ENCODE measurements around the gene FBXL13. TPM values are rescaled to one million over a fixed set of nuclear protein-coding genes. Genes with fewer than 3 reads are reported as not detected.

The FBXL13 gene
- total and polyA plus RNA-seq, 2 experiments from 2014 or later: 2.1 to 2.2 TPM

GRCh38 chr7:102833343-102833742 lies 241.3 kb downstream of the FBXL13 start:
- no peak for DNase-seq (ENCODE audit: low read depth in 1 of 2, low spot score in 1 of 2)
- Histone ChIP-seq H3K36me3 (no peaks in the 10 kb centered on the region), H3K9me3 (ENCODE audit: low read depth) (no peaks in the 10 kb centered on the region), H3K4me1 (ENCODE audit: low read depth) (no peaks in the 10 kb centered on the region), H3K27me3 (no peaks in the 10 kb centered on the region), H3K27ac (no peak overlapping the region), H3K4me3 (no peak overlapping the region)
- TF ChIP-seq, protein P1, sequence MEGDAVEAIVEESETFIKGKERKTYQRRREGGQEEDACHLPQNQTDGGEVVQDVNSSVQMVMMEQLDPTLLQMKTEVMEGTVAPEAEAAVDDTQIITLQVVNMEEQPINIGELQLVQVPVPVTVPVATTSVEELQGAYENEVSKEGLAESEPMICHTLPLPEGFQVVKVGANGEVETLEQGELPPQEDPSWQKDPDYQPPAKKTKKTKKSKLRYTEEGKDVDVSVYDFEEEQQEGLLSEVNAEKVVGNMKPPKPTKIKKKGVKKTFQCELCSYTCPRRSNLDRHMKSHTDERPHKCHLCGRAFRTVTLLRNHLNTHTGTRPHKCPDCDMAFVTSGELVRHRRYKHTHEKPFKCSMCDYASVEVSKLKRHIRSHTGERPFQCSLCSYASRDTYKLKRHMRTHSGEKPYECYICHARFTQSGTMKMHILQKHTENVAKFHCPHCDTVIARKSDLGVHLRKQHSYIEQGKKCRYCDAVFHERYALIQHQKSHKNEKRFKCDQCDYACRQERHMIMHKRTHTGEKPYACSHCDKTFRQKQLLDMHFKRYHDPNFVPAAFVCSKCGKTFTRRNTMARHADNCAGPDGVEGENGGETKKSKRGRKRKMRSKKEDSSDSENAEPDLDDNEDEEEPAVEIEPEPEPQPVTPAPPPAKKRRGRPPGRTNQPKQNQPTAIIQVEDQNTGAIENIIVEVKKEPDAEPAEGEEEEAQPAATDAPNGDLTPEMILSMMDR (IDR thresholded peaks at IDR 0.05; ENCODE audit: low read depth, low read length): no peak

- H3K4me3 ChIP-seq: no peak overlapping the region
- H3K27ac ChIP-seq: no peak overlapping the region
- H3K4me1 ChIP-seq (ENCODE audit: low read depth): no peaks in the 10 kb centered on the region
These were observed 241.9 kb downstream of the FBXL13 start for GRCh38 chr7:102832674-102833073.

GRCh38 chr7:102830197-102830596 lies 244.4 kb downstream of the FBXL13 start:
- no peak for DNase-seq (ENCODE audit: low read depth in 1 of 2, low spot score in 1 of 2)
- Histone ChIP-seq H3K4me1 (ENCODE audit: low read depth) (no peaks in the 10 kb centered on the region), H3K4me3 (no peak overlapping the region), H3K27ac (no peak overlapping the region), H3K36me3 (no peaks in the 10 kb centered on the region), H3K27me3 (no peaks in the 10 kb centered on the region), H3K9me3 (ENCODE audit: low read depth) (no peaks in the 10 kb centered on the region)
- TF ChIP-seq, protein P1 (IDR thresholded peaks at IDR 0.05; ENCODE audit: low read depth, low read length): no peak

More at GRCh38 chr7:102832674-102833073, 241.9 kb downstream of the FBXL13 start:
- no peak for DNase-seq (ENCODE audit: low read depth in 1 of 2, low spot score in 1 of 2)
- Histone ChIP-seq H3K9me3 (ENCODE audit: low read depth) (no peaks in the 10 kb centered on the region), H3K36me3 (no peaks in the 10 kb centered on the region), H3K27me3 (no peaks in the 10 kb centered on the region)
- TF ChIP-seq, protein P1 (IDR thresholded peaks at IDR 0.05; ENCODE audit: low read depth, low read length): no peak

- H3K4me1 ChIP-seq (ENCODE audit: low read depth): no peaks in the 10 kb centered on the region
- no peaks in the 10 kb centered on the region for H3K36me3 ChIP-seq
- DNase-seq (ENCODE audit: low read depth in 1 of 2, low spot score in 1 of 2): peak in 1 of 2 donors; percentile 23
- H3K9me3 ChIP-seq (ENCODE audit: low read depth): no peaks in the 10 kb centered on the region
- TF ChIP-seq, protein P1 (IDR thresholded peaks at IDR 0.05; ENCODE audit: low read depth, low read length): no peak
- H3K27me3 ChIP-seq: no peaks in the 10 kb centered on the region
- H3K27ac ChIP-seq: peak overlapping the region; percentile 61
- no peak overlapping the region for H3K4me3 ChIP-seq
These were observed 245.5 kb downstream of the FBXL13 start for GRCh38 chr7:102829075-102829474.

DNA sequence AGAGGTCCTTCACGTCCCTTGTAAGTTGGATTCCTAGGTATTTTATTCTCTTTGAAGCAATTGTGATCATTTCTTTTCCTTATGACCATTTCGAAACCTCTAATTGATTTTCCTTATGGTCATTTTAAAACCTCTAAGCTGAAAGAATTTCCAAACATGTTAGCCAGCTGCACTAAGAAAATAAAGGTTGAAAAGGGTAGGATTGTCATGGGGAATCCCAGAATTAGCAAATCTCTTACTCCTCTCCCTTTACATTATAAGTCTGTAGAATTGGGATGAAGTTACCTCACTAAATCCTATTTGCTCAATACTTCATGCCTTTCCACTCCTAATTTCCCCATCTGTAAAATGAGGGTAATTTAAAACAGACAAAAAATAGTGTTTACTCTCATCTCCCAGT lies 246.3 kb downstream of the FBXL13 start:
- peak overlapping the region; percentile 61 for H3K27ac ChIP-seq
- H3K27me3 ChIP-seq: no peaks in the 10 kb centered on the region
- H3K9me3 ChIP-seq (ENCODE audit: low read depth): no peaks in the 10 kb centered on the region
- H3K36me3 ChIP-seq: no peaks in the 10 kb centered on the region
- TF ChIP-seq, protein P1 (IDR thresholded peaks at IDR 0.05; ENCODE audit: low read depth, low read length): no peak
- no peak overlapping the region for H3K4me3 ChIP-seq
- no peaks in the 10 kb centered on the region for H3K4me1 ChIP-seq (ENCODE audit: low read depth)
- no peak for DNase-seq (ENCODE audit: low read depth in 1 of 2, low spot score in 1 of 2)
